HEK293 (cell line): Measurements from ENCODE around the gene MSL2.

Source experiments
- EGR2 ChIP-seq: fragments of 450-650 bp; formaldehyde crosslinking; IDR thresholded peaks from 2 replicates; pipeline ENCODE4 v1.5.1; 2016; ENCODE audit warnings: low read depth, missing biosample characterization, missing genetic modification characterization
- KLF1 ChIP-seq: fragments of 450-650 bp; formaldehyde crosslinking; IDR thresholded peaks from 2 replicates; pipeline ENCODE4 v1.5.1; 2016; ENCODE audit warnings: missing biosample characterization, missing genetic modification characterization
- OSR2 ChIP-seq: fragments of 450-650 bp; formaldehyde crosslinking; IDR thresholded peaks from 2 replicates; pipeline ENCODE4 v1.5.1; 2016; ENCODE audit warnings: missing biosample characterization, missing genetic modification characterization
- PATZ1 ChIP-seq: fragments of 450-650 bp; formaldehyde crosslinking; IDR thresholded peaks from 2 replicates; pipeline ENCODE4 v1.5.1; 2016; ENCODE audit warnings: missing biosample characterization, missing genetic modification characterization
- PBX3 ChIP-seq: sonication (generic); formaldehyde crosslinking; IDR thresholded peaks from 2 replicates; pipeline ENCODE4 v1.8.1; 2022; ENCODE audit warnings: mild to moderate bottlenecking, moderate library complexity, missing genetic modification reagents
- PRDM1 ChIP-seq: fragments of 450-650 bp; formaldehyde crosslinking; IDR thresholded peaks from 2 replicates; pipeline ENCODE4; 2016; ENCODE audit warnings: missing biosample characterization, missing genetic modification characterization
- SALL2 ChIP-seq: fragments of 450-650 bp; formaldehyde crosslinking; IDR thresholded peaks from 2 replicates; pipeline ENCODE4 v1.5.0; 2017; ENCODE audit warnings: missing biosample characterization, mild to moderate bottlenecking, missing genetic modification characterization, borderline replicate concordance
- SETDB1 ChIP-seq: IDR thresholded peaks from one replicate; pipeline ENCODE4 v1.6.1; 2017; ENCODE audit warnings: mild to moderate bottlenecking, low read length, moderate library complexity, mixed read lengths; ENCODE audit not compliant: insufficient read length
- SP3 ChIP-seq: fragments of 450-650 bp; formaldehyde crosslinking; IDR thresholded peaks from 2 replicates; pipeline ENCODE4 v1.5.1; 2016; ENCODE audit warnings: missing biosample characterization, missing genetic modification characterization
- TCF7L2 ChIP-seq: IDR thresholded peaks from 2 replicates; pipeline ENCODE4 v1.6.1; 2011; ENCODE audit warnings: low read depth, mild to moderate bottlenecking, inconsistent platforms, low read length, moderate library complexity, borderline replicate concordance
- YY1 ChIP-seq: fragments of 450-650 bp; formaldehyde crosslinking; IDR thresholded peaks from 2 replicates; pipeline ENCODE4 v1.5.1; 2018; ENCODE audit warnings: missing biosample characterization, missing genetic modification characterization
- ZNF121 ChIP-seq: fragments of 450-650 bp; formaldehyde crosslinking; IDR thresholded peaks from 2 replicates; pipeline ENCODE4 v1.5.1; 2016; ENCODE audit warnings: missing biosample characterization, missing genetic modification characterization
- ZNF2 ChIP-seq: fragments of 450-650 bp; formaldehyde crosslinking; IDR thresholded peaks from 2 replicates; pipeline ENCODE4 v1.5.1; 2016; ENCODE audit warnings: missing biosample characterization, missing genetic modification characterization
- ZNF239 ChIP-seq: fragments of 450-650 bp; formaldehyde crosslinking; IDR thresholded peaks from 2 replicates; pipeline ENCODE4 v1.5.1; 2016; ENCODE audit warnings: missing biosample characterization, missing genetic modification characterization
- ZNF292 ChIP-seq: fragments of 450-650 bp; formaldehyde crosslinking; IDR thresholded peaks from 2 replicates; pipeline ENCODE4 v1.5.1; 2016; ENCODE audit warnings: low read depth, missing biosample characterization, missing genetic modification characterization, borderline replicate concordance
- ZNF302 ChIP-seq: fragments of 450-650 bp; formaldehyde crosslinking; IDR thresholded peaks from 2 replicates; pipeline ENCODE4 v1.5.1; 2016; ENCODE audit warnings: missing biosample characterization, missing genetic modification characterization, low read depth
- ZNF341 ChIP-seq: fragments of 450-650 bp; formaldehyde crosslinking; IDR thresholded peaks from 2 replicates; pipeline ENCODE4; 2016; ENCODE audit warnings: low read depth, missing biosample characterization, missing genetic modification characterization
- ZNF398 ChIP-seq: fragments of 450-650 bp; formaldehyde crosslinking; IDR thresholded peaks from 2 replicates; pipeline ENCODE4 v1.5.1; 2017; ENCODE audit warnings: missing biosample characterization, missing genetic modification characterization
- ZNF404 ChIP-seq: fragments of 450-650 bp; formaldehyde crosslinking; IDR thresholded peaks from 2 replicates; pipeline ENCODE4 v1.5.1; 2017; ENCODE audit warnings: missing biosample characterization, missing genetic modification characterization
- ZNF416 ChIP-seq: fragments of 450-650 bp; formaldehyde crosslinking; IDR thresholded peaks from 2 replicates; pipeline ENCODE4 v1.5.1; 2016; ENCODE audit warnings: missing biosample characterization, missing genetic modification characterization
- ZNF488 ChIP-seq: fragments of 450-650 bp; formaldehyde crosslinking; IDR thresholded peaks from 2 replicates; pipeline ENCODE4 v1.5.1; 2016; ENCODE audit warnings: missing biosample characterization, missing genetic modification characterization
- ZNF501 ChIP-seq: fragments of 450-650 bp; formaldehyde crosslinking; IDR thresholded peaks from 2 replicates; pipeline ENCODE4 v1.5.1; 2016; ENCODE audit warnings: missing biosample characterization, missing genetic modification characterization
- ZNF571 ChIP-seq: fragments of 450-650 bp; formaldehyde crosslinking; IDR thresholded peaks from 2 replicates; pipeline ENCODE4 v1.5.0; 2017; ENCODE audit warnings: missing biosample characterization, missing genetic modification characterization
- ZNF600 ChIP-seq: fragments of 450-650 bp; formaldehyde crosslinking; IDR thresholded peaks from 2 replicates; pipeline ENCODE4 v1.5.1; 2016; ENCODE audit warnings: missing biosample characterization, missing genetic modification characterization
- ZNF639 ChIP-seq: fragments of 450-650 bp; formaldehyde crosslinking; IDR thresholded peaks from 2 replicates; pipeline ENCODE4 v1.5.1; 2016; ENCODE audit warnings: missing biosample characterization, missing genetic modification characterization
- ZNF658 ChIP-seq: fragments of 450-650 bp; formaldehyde crosslinking; IDR thresholded peaks from 2 replicates; pipeline ENCODE4; 2016; ENCODE audit warnings: missing biosample characterization, missing genetic modification characterization
- ZNF768 ChIP-seq: fragments of 450-650 bp; formaldehyde crosslinking; IDR thresholded peaks from 2 replicates; pipeline ENCODE4 v1.5.1; 2018; ENCODE audit warnings: missing biosample characterization, mild to moderate bottlenecking, missing genetic modification characterization
- ZNF777 ChIP-seq: fragments of 450-650 bp; formaldehyde crosslinking; IDR thresholded peaks from 2 replicates; pipeline ENCODE4 v1.5.1; 2017; ENCODE audit warnings: missing biosample characterization, missing genetic modification characterization, borderline replicate concordance
- ZNF830 ChIP-seq: fragments of 450-650 bp; IDR thresholded peaks from 2 replicates; pipeline ENCODE4 v1.5.0; 2018; ENCODE audit warnings: missing biosample characterization, missing genetic modification characterization, low read depth, mild to moderate bottlenecking, moderate library complexity

The MSL2 gene

GRCh38 chr3:136142592-136142991, 53.5 kb downstream of the MSL2 start (continued):
- no peak for TF ChIP-seq PBX3 (CRISPR knock-in tag)
- no peak for TF ChIP-seq ZNF239
- TF ChIP-seq ZNF600 (tag by site-specific recombination), result peak; percentile 32; the same call in 1 of the 2 replicates
- no peak for TF ChIP-seq ZNF121 (tag by site-specific recombination)
- TF ChIP-seq YY1, result no peak
- no peak for TF ChIP-seq ZNF398 (tag by site-specific recombination)
- TF ChIP-seq ZNF416 (tag by site-specific recombination), result no peak
- TF ChIP-seq EGR2 (tag by site-specific recombination), result no peak
- no peak for TF ChIP-seq ZNF302 (tag by site-specific recombination)
- no peak for TF ChIP-seq ZNF571 (tag by site-specific recombination)
- TF ChIP-seq ZNF658 (tag by site-specific recombination), result no peak
- TF ChIP-seq ZNF2 (tag by site-specific recombination), result no peak
- no peak for TF ChIP-seq PATZ1
- no peak for TF ChIP-seq ZNF830 (tag by site-specific recombination)
- TF ChIP-seq TCF7L2, result no peak
- TF ChIP-seq ZNF292 (tag by site-specific recombination), result no peak
- no peak for TF ChIP-seq KLF1
- TF ChIP-seq SETDB1, result no peak
- no peak for TF ChIP-seq SP3 (tag by site-specific recombination)
- TF ChIP-seq ZNF768 (tag by site-specific recombination), result no peak
- 0 out of 2 replicates have a peak, but pooled peaks have one; percentile 6 for TF ChIP-seq PRDM1 (tag by site-specific recombination)
- TF ChIP-seq ZNF639, result no peak
- no peak for TF ChIP-seq ZNF777 (tag by site-specific recombination)
- no peak for TF ChIP-seq ZNF404
- no peak for TF ChIP-seq ZNF501 (tag by site-specific recombination)
- 0 out of 2 replicates have a peak, but pooled peaks have one; percentile 38 for TF ChIP-seq OSR2
- TF ChIP-seq SALL2 (tag by site-specific recombination), result no peak
- TF ChIP-seq ZNF341 (tag by site-specific recombination), result no peak
- no peak for TF ChIP-seq ZNF488 (tag by site-specific recombination)
